A549 (cell line): ENCODE measurements around the gene HMMR. TPM values are rescaled to one million over a fixed set of nuclear protein-coding genes. Genes with fewer than 3 reads are reported as not detected.

Experiments used
- ATAC-seq, 2 experiments: fragments of 200-7000 bp in 1 of 2; fragments of >200 bp in 1 of 2; cut with Nextera tagmentation in 1 of 2; cut with Tn5 transposase in 1 of 2; 3 replicates each; pipeline versions ENCODE4 v1.8.0 to v1.9.1; 2018 to 2020; ENCODE audit warnings: mild to moderate bottlenecking in 1 of 2, moderate library complexity in 1 of 2
- CTCF ChIA-PET: fragments of 300-600 bp; sonication (Branson Sonifier 250); formaldehyde crosslinking; extraction: SDS; loops from one replicate; lab custom pipeline; 2021; ENCODE audit warnings: antibody characterized with exemption, inconsistent platforms; lab: Yijun Ruan, JAX
- POLR2A ChIA-PET: fragments of 350-600 bp; formaldehyde crosslinking; extraction: SDS; loops from one replicate; lab custom pipeline; 2021; ENCODE audit warnings: antibody characterized with exemption, inconsistent platforms; lab: Yijun Ruan, JAX
- DNase-seq, 2 experiments: peaks; one replicate each; pipeline versions ENCODE4 v3.0.0 to v3.0.0-alpha.2; 2011 to 2016; ENCODE audit warnings: low read depth in 1 of 2, low spot score in 1 of 2
- FAIRE-seq: peaks from 2 replicates; lab custom pipeline; 2011; peaks lifted over from hg19 to GRCh38; lab: Jason Lieb, UNC
- H3K27ac ChIP-seq, 2 experiments: fragments of >200 bp; sonication (Bioruptor Twin); formaldehyde crosslinking; 3 replicates each; pipeline ENCODE4 v1.5.1; 2016 to 2017
- H3K4me1 ChIP-seq: fragments of >200 bp; sonication (Bioruptor Twin); formaldehyde crosslinking; 3 replicates; pipeline ENCODE4 v1.6.1; 2016
- H3K4me2 ChIP-seq: fragments of >200 bp; sonication (Bioruptor Twin); formaldehyde crosslinking; 3 replicates; pipeline ENCODE4 v1.6.1; 2016
- H3K4me3 ChIP-seq: fragments of >200 bp; sonication (Bioruptor Twin); formaldehyde crosslinking; 3 replicates; pipeline ENCODE4 v1.5.1; 2016
- H3K9me3 ChIP-seq: fragments of >200 bp; sonication (Bioruptor Twin); formaldehyde crosslinking; 3 replicates; pipeline ENCODE4 v1.6.1; 2016
- CBX2 ChIP-seq: fragments of 200-600 bp; sonication (generic); IDR thresholded peaks from 2 replicates; pipeline ENCODE4 v1.6.1; 2016; ENCODE audit warnings: low read depth, mild to moderate bottlenecking, borderline replicate concordance
- CBX8 ChIP-seq: fragments of 200-600 bp; sonication (generic); IDR thresholded peaks from 2 replicates; pipeline ENCODE4 v1.6.1; 2016
- CEBPB ChIP-seq, 2 experiments: fragments of >200 bp in 1 of 2; sonication (Bioruptor Twin) in 1 of 2; formaldehyde crosslinking in 1 of 2; IDR thresholded peaks; 2 replicates each; pipeline ENCODE4 v1.6.1; 2012 to 2016
- EHF ChIP-seq: fragments of 250-450 bp; sonication (Bioruptor Pico); IDR thresholded peaks from 2 replicates; pipeline ENCODE4 v1.5.0; 2020; ENCODE audit warnings: mild to moderate bottlenecking
- EHMT2 ChIP-seq: fragments of 200-600 bp; sonication (generic); IDR thresholded peaks from 2 replicates; pipeline ENCODE4 v1.6.1; 2016; ENCODE audit warnings: antibody characterized with exemption, low read depth, mild to moderate bottlenecking, moderate library complexity
- ESRRA ChIP-seq: fragments of 150-350 bp; IDR thresholded peaks from 2 replicates; pipeline ENCODE4 v1.6.1; 2014; ENCODE audit warnings: mild to moderate bottlenecking, low read length, borderline replicate concordance
- FOSB ChIP-seq: fragments of 250-450 bp; sonication (Bioruptor Pico); IDR thresholded peaks from 2 replicates; pipeline ENCODE4 v1.5.0; 2020; ENCODE audit warnings: mild to moderate bottlenecking, moderate library complexity
- FOSL2 ChIP-seq, 2 experiments: fragments of 450-650 bp in 1 of 2; fragments of >200 bp in 1 of 2; sonication (Bioruptor Twin) in 1 of 2; formaldehyde crosslinking; IDR thresholded peaks; 2 replicates each; pipeline versions ENCODE4 v1.5.0 to v1.6.1; 2016 to 2020; ENCODE audit warnings: mild to moderate bottlenecking in 1 of 2, moderate library complexity in 1 of 2
- FOXS1 ChIP-seq: fragments of 250-450 bp; sonication (Bioruptor Pico); IDR thresholded peaks from 2 replicates; pipeline ENCODE4 v1.5.0; 2020; ENCODE audit warnings: mild to moderate bottlenecking, moderate library complexity
- GATA3 ChIP-seq: IDR thresholded peaks from 2 replicates; pipeline ENCODE4 v1.6.1; 2012; ENCODE audit warnings: borderline replicate concordance
- HDAC2 ChIP-seq: fragments of 200-600 bp; sonication (generic); IDR thresholded peaks from 2 replicates; pipeline ENCODE4 v1.6.1; 2016
- HEYL ChIP-seq: fragments of 250-450 bp; sonication (Bioruptor Pico); IDR thresholded peaks from 2 replicates; pipeline ENCODE4 v1.8.0; 2021; ENCODE audit warnings: mild to moderate bottlenecking, moderate library complexity
- HOXA7 ChIP-seq: fragments of 250-450 bp; sonication (Bioruptor Pico); IDR thresholded peaks from 2 replicates; pipeline ENCODE4 v1.5.0; 2020; ENCODE audit warnings: mild to moderate bottlenecking, moderate library complexity
- HOXB13 ChIP-seq: fragments of 250-450 bp; sonication (Bioruptor Pico); IDR thresholded peaks from 2 replicates; pipeline ENCODE4 v1.5.0; 2020; ENCODE audit warnings: low read depth, mild to moderate bottlenecking, moderate library complexity
- HOXB5 ChIP-seq: fragments of 250-450 bp; sonication (Bioruptor Pico); IDR thresholded peaks from 2 replicates; pipeline ENCODE4 v1.5.0; 2020; ENCODE audit warnings: mild to moderate bottlenecking, moderate library complexity
- JUN ChIP-seq, 2 experiments: fragments of >200 bp; sonication (Bioruptor Twin); formaldehyde crosslinking; IDR thresholded peaks; 2 replicates in 1 of 2; 3 replicates in 1 of 2; pipeline ENCODE4 v1.6.1; 2016 to 2017
- JUNB ChIP-seq: fragments of >200 bp; sonication (Bioruptor Twin); formaldehyde crosslinking; IDR thresholded peaks from 2 replicates; pipeline ENCODE4 v1.6.1; 2016
- MYC ChIP-seq: IDR thresholded peaks from 2 replicates; pipeline ENCODE4 v1.6.1; 2012; ENCODE audit warnings: mild to moderate bottlenecking, inconsistent platforms, low read length, improper control_type of control experiment, borderline replicate concordance
- NR3C1 ChIP-seq: fragments of >200 bp; sonication (Bioruptor Twin); formaldehyde crosslinking; IDR thresholded peaks from 3 replicates; pipeline ENCODE4 v1.6.1; 2017
- POLR2A ChIP-seq: IDR thresholded peaks from 2 replicates; pipeline ENCODE4 v1.6.1; 2012; ENCODE audit warnings: mild to moderate bottlenecking, low read length
- POLR2AphosphoS2 ChIP-seq: conservative IDR thresholded peaks from 2 replicates; pipeline ENCODE4 v1.6.1; 2012; ENCODE audit warnings: low read length, improper control_type of control experiment, inconsistent platforms
- RCOR1 ChIP-seq: fragments of 150-350 bp; IDR thresholded peaks from 2 replicates; pipeline ENCODE4 v1.6.1; 2014; ENCODE audit warnings: antibody characterized with exemption, low read length, low read depth
- RFX5 ChIP-seq: fragments of 450-650 bp; IDR thresholded peaks from 2 replicates; pipeline ENCODE4 v1.7.1; 2014; ENCODE audit warnings: antibody characterized with exemption, mild to moderate bottlenecking, moderate library complexity
- RNF2 ChIP-seq: fragments of 200-600 bp; sonication (generic); IDR thresholded peaks from 2 replicates; pipeline ENCODE4 v1.6.1; 2016; ENCODE audit warnings: low read depth, mild to moderate bottlenecking, antibody characterized with exemption, moderate library complexity, borderline replicate concordance
- SREBF2 ChIP-seq: fragments of 450-650 bp; IDR thresholded peaks from 2 replicates; pipeline ENCODE4 v1.6.1; 2014; ENCODE audit warnings: mild to moderate bottlenecking, moderate library complexity
- TFCP2L1 ChIP-seq: fragments of 250-450 bp; sonication (Bioruptor Pico); IDR thresholded peaks from 2 replicates; pipeline ENCODE4 v1.5.0; 2021; ENCODE audit warnings: mild to moderate bottlenecking
- TP53 ChIP-seq: fragments of 250-450 bp; sonication (Bioruptor Pico); IDR thresholded peaks from 2 replicates; pipeline ENCODE4 v1.5.0; 2021; ENCODE audit warnings: mild to moderate bottlenecking, moderate library complexity
- ZFP36 ChIP-seq: fragments of 450-650 bp; IDR thresholded peaks from 2 replicates; pipeline ENCODE4 v1.6.1; 2014; ENCODE audit warnings: borderline replicate concordance; ENCODE audit not compliant: partially characterized antibody
- ZNF302 ChIP-seq: fragments of 250-450 bp; sonication (Bioruptor Pico); IDR thresholded peaks from 2 replicates; pipeline ENCODE4 v1.9.0; 2021; ENCODE audit warnings: inconsistent platforms, mild to moderate bottlenecking, moderate library complexity
- WGBS: methylation state at CpG from one replicate; pipeline ENCODE4 v1.1.6; 2017; ENCODE audit errors: missing lambda C conversion rate; 5-methylcytosine and 5-hydroxymethylcytosine counted together
- polyA plus RNA-seq, 4 experiments: library from polyadenylated mRNA; depleted of rRNA in 3 of 4; stranded (reverse); fragments of >200 nt; fragmentation: RNase III in 1 of 4; extraction: RNeasy Plus Mini Kit Qiagen cat#74134 plus additional on column Dnase treatment in 1 of 4; gene quantifications; 2 replicates in 3 of 4; 3 replicates in 1 of 4; pipeline ENCODE4 v1.2.3, GENCODE V29; 2011 to 2017
- TF ChIP-seq, protein P1 (sequence below): fragments of >200 bp; sonication (Bioruptor Twin); formaldehyde crosslinking; IDR thresholded peaks from 3 replicates; pipeline ENCODE4 v1.5.1; 2016
- TF ChIP-seq, protein P2 (sequence below): IDR thresholded peaks from 2 replicates; pipeline ENCODE4 v1.6.1; 2012
- TF ChIP-seq, protein P3 (sequence below): fragments of >200 bp; sonication (Bioruptor Twin); formaldehyde crosslinking; IDR thresholded peaks from 3 replicates; pipeline ENCODE4 v1.6.1; 2016
- TF ChIP-seq, protein P4 (sequence below): fragments of 250-450 bp; sonication (Bioruptor Pico); IDR thresholded peaks from 2 replicates; pipeline ENCODE4 v1.5.0; 2021; ENCODE audit warnings: mild to moderate bottlenecking, moderate library complexity, borderline replicate concordance
- TF ChIP-seq, protein P5 (sequence below): IDR thresholded peaks from 2 replicates; pipeline ENCODE4 v1.6.1; 2012; ENCODE audit warnings: low read depth, borderline replicate concordance

The HMMR gene
- polyA plus RNA-seq, 2 of the 4 experiments (the other 2 are of a cell fraction), result 34.0 to 66.0 TPM

DNA sequence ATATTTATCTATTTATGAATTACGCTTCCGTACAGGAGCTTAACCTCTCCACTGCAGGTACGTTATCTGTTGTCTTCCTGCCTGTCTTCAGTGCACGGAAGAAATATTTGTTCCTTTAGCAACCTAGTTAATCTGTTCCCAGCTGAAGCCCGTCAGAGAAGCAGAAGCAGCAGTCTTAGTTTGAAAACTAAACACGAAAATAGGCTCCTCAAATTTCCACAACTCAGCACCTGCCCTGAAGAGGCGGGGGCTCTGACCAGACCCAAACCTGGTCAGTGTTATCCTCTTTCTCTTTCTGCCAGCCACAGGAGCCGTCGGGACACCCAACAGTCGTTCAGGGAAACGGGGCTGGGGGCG, 992 bp upstream of the HMMR start:
- CTCF ChIA-PET, result interaction anchor here (1.6 to 2.1 kb wide), 2 partner anchors 17 to 44 kb away, joined by 4 to 7 read pairs; no protein-coding TSS in a partner anchor

DNA sequence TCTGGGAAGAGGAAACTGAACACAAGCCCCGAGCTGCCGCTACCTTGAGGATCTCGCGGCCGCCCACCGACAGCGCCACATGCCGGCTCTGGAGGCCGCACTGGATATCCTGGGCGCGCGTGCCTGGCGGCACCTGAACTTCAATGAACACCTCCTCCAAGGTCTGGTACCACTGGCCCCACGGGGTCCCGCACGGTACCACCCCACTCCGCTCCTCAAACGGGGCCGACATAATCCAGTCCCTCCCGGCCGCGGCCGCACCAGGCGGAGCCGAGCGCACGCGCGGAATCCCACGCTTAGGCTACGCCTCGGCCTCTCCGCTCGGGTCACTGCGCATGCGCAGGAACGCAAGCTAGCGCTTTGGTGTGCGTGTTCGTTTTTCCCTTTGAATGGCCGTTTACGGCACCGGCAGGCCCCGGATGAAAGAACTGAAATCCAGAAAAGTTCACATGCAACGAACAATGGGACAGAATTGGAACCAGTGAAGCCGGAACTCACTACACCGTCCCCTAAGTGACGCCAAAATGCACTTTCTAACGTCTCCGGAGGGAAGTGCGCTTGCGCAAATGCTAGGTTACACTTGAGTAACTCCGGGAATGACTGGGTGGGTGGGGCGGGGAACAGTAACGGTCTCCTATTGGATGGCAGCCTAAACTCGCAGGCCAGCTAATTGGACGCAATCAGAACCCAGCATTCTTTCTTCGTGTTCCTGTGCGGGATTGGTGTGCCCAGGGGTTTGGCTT, 442 bp upstream of the HMMR start, which contains the start of gene NUDCD2:
Gene NUDCD2, minus strand, starts transcription at position 284 of the 743 bp plus-strand sequence. Its CDS starts 52 bp downstream, at position 232.
- Histone ChIP-seq H3K27ac (peak within 1 kb of the TSS; percentile 91 to 92), H3K4me2 (peak within 1 kb of the TSS; percentile 90), H3K4me1 (peaks cover 27% of the 10 kb centered on the region), H3K4me3 (peak within 1 kb of the TSS; percentile 73), H3K9me3 (no peaks in the 10 kb centered on the region)
- ChIA-PET POLR2A (interaction anchor here (1.0 to 5.1 kb wide), 15 partner anchors 9 to 51 kb away, joined by 3 to 76 read pairs (median 9); partner anchors contain the start of genes CCNG1 and MAT2B), CTCF (interaction anchor here (1.6 to 2.1 kb wide), 3 partner anchors 18 to 43 kb away, joined by 4 to 7 read pairs (median 5); no protein-coding TSS in a partner anchor)
- FAIRE-seq (no peak), DNase-seq (peak; percentile 85 to 99), ATAC-seq (peak; percentile 86 to 93)
- WGBS, result 2% methylated on average over 25 of the region's 59 CpGs
- TF ChIP-seq EHF (CRISPR knock-in tag) (no peak), CEBPB (IDR thresholded peaks at IDR 0.05) (peak; percentile 59 to 82; a peak in 3 of 4 replicates), ZNF302 (CRISPR knock-in tag) (no peak), JUN (IDR thresholded peaks at IDR 0.05) (peak; percentile 66 to 77; a peak in 4 of 5 replicates), RFX5 (no peak), GATA3 (no peak), HOXB5 (CRISPR knock-in tag) (no peak), ZFP36 (no peak), NR3C1 (no peak), JUNB (no peak), HOXA7 (CRISPR knock-in tag) (no peak), CBX8 (no peak), POLR2A (peak; percentile 95), SREBF2 (no peak), FOSB (CRISPR knock-in tag) (no peak), TFCP2L1 (CRISPR knock-in tag) (no peak), HOXB13 (CRISPR knock-in tag) (no peak), POLR2AphosphoS2 (no peak), EHMT2 (no peak), RNF2 (no peak), CBX2 (no peak)
- TF ChIP-seq, protein P1, sequence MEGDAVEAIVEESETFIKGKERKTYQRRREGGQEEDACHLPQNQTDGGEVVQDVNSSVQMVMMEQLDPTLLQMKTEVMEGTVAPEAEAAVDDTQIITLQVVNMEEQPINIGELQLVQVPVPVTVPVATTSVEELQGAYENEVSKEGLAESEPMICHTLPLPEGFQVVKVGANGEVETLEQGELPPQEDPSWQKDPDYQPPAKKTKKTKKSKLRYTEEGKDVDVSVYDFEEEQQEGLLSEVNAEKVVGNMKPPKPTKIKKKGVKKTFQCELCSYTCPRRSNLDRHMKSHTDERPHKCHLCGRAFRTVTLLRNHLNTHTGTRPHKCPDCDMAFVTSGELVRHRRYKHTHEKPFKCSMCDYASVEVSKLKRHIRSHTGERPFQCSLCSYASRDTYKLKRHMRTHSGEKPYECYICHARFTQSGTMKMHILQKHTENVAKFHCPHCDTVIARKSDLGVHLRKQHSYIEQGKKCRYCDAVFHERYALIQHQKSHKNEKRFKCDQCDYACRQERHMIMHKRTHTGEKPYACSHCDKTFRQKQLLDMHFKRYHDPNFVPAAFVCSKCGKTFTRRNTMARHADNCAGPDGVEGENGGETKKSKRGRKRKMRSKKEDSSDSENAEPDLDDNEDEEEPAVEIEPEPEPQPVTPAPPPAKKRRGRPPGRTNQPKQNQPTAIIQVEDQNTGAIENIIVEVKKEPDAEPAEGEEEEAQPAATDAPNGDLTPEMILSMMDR, result peak; percentile 21; the same call in 1 of the 3 replicates
- TF ChIP-seq, protein P2, sequence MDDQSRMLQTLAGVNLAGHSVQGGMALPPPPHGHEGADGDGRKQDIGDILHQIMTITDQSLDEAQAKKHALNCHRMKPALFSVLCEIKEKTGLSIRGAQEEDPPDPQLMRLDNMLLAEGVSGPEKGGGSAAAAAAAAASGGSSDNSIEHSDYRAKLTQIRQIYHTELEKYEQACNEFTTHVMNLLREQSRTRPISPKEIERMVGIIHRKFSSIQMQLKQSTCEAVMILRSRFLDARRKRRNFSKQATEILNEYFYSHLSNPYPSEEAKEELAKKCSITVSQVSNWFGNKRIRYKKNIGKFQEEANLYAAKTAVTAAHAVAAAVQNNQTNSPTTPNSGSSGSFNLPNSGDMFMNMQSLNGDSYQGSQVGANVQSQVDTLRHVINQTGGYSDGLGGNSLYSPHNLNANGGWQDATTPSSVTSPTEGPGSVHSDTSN, result peak; percentile 26; the same call in 1 of the 2 replicates
- TF ChIP-seq, protein P3, sequence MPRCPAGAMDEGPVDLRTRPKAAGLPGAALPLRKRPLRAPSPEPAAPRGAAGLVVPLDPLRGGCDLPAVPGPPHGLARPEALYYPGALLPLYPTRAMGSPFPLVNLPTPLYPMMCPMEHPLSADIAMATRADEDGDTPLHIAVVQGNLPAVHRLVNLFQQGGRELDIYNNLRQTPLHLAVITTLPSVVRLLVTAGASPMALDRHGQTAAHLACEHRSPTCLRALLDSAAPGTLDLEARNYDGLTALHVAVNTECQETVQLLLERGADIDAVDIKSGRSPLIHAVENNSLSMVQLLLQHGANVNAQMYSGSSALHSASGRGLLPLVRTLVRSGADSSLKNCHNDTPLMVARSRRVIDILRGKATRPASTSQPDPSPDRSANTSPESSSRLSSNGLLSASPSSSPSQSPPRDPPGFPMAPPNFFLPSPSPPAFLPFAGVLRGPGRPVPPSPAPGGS, result peak; percentile 41; the same call in 2 of the 3 replicates

More for the DNA sequence above, 992 bp upstream of the HMMR start:
- no peak for TF ChIP-seq HEYL (CRISPR knock-in tag)
- no peak for TF ChIP-seq TP53 (CRISPR knock-in tag)
- TF ChIP-seq FOXS1 (CRISPR knock-in tag), result no peak
- no peak for TF ChIP-seq MYC
- TF ChIP-seq, protein P4, sequence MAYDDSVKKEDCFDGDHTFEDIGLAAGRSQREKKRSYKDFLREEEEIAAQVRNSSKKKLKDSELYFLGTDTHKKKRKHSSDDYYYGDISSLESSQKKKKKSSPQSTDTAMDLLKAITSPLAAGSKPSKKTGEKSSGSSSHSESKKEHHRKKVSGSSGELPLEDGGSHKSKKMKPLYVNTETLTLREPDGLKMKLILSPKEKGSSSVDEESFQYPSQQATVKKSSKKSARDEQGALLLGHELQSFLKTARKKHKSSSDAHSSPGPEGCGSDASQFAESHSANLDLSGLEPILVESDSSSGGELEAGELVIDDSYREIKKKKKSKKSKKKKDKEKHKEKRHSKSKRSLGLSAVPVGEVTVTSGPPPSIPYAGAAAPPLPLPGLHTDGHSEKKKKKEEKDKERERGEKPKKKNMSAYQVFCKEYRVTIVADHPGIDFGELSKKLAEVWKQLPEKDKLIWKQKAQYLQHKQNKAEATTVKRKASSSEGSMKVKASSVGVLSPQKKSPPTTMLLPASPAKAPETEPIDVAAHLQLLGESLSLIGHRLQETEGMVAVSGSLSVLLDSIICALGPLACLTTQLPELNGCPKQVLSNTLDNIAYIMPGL (CRISPR knock-in tag), result no peak
- TF ChIP-seq HOXB13 (CRISPR knock-in tag), result no peak
- TF ChIP-seq SREBF2, result no peak
- no peak for TF ChIP-seq HDAC2
- TF ChIP-seq CBX8, result no peak
- TF ChIP-seq FOSB (CRISPR knock-in tag), result no peak
- TF ChIP-seq ESRRA, result no peak
- no peak for TF ChIP-seq CBX2
- TF ChIP-seq FOSL2 (IDR thresholded peaks at IDR 0.05), result no peak
- TF ChIP-seq FOSL2 (CRISPR knock-in tag; IDR thresholded peaks at IDR 0.05), result no peak
- TF ChIP-seq RCOR1, result no peak
- TF ChIP-seq, protein P5, sequence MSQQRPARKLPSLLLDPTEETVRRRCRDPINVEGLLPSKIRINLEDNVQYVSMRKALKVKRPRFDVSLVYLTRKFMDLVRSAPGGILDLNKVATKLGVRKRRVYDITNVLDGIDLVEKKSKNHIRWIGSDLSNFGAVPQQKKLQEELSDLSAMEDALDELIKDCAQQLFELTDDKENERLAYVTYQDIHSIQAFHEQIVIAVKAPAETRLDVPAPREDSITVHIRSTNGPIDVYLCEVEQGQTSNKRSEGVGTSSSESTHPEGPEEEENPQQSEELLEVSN, result no peak
- TF ChIP-seq, all 56 proteins: peak for 0
- Histone ChIP-seq H3K4me1 (peaks cover 27% of the 10 kb centered on the region), H3K9me3 (no peaks in the 10 kb centered on the region), H3K4me2 (peak overlapping the region; percentile 90), H3K4me3 (peak overlapping the region; percentile 73), H3K27ac (peak overlapping the region; percentile 91 to 92)
- WGBS, result 1% methylated on average over 9 of the region's 12 CpGs
- POLR2A ChIA-PET, result interaction anchor here (1.2 to 5.1 kb wide), 11 partner anchors 10 to 50 kb away, joined by 4 to 76 read pairs (median 9); partner anchors contain the start of genes CCNG1 and MAT2B
- ATAC-seq (no peak; a peak in 1 of 6 replicates), DNase-seq (no peak), FAIRE-seq (no peak)
